Heart right ventricle (tissue), 16 donors: Measurements from ENCODE around the gene ZNF655. TPM values are rescaled to one million over a fixed set of nuclear protein-coding genes. Genes with fewer than 3 reads are reported as not detected.

Experiments
- ATAC-seq, 8 donors: fragments of 200-7000 bp; cut with Tn5 transposase; one replicate each; pipeline ENCODE4 v1.9.1; 2020; ENCODE audit warnings: mild to moderate bottlenecking in 8 of 8, moderate library complexity in 8 of 8, moderate number of reproducible peaks in 1 of 8
- DNase-seq, 2 donors: peaks; one replicate each; pipeline ENCODE4 v3.0.0-alpha.2; 2020
- H3K27ac ChIP-seq, 10 donors: fragments of 200-600 bp; sonication (generic) in 2 of 10; one replicate each; pipeline versions ENCODE4 v1.5.0 to v1.8.0; 2020 to 2022; ENCODE audit warnings: mild to moderate bottlenecking in 3 of 10
- H3K27me3 ChIP-seq, 7 donors: fragments of 200-600 bp; one replicate each; pipeline ENCODE4 v1.8.0; 2021 to 2022; ENCODE audit warnings: mild to moderate bottlenecking in 2 of 7
- H3K36me3 ChIP-seq, 9 donors: fragments of 200-600 bp; sonication (generic) in 1 of 9; one replicate each; pipeline versions ENCODE4 v1.5.0 to v1.8.0; 2020 to 2022; ENCODE audit warnings: mild to moderate bottlenecking in 2 of 9
- H3K4me1 ChIP-seq, 9 donors: fragments of 200-600 bp; sonication (generic) in 1 of 9; one replicate each; pipeline versions ENCODE4 v1.5.0 to v1.8.0; 2020 to 2022; ENCODE audit warnings: mild to moderate bottlenecking in 4 of 9
- H3K4me3 ChIP-seq, 10 donors: fragments of 200-600 bp; sonication (generic) in 2 of 10; one replicate each; pipeline versions ENCODE4 v1.5.0 to v1.8.0; 2020 to 2022; ENCODE audit warnings: mild to moderate bottlenecking in 7 of 10, moderate library complexity in 2 of 10
- H3K9me3 ChIP-seq, 11 donors: fragments of 200-600 bp in 10 of 11; sonication (generic) in 2 of 11; one replicate each; pipeline versions ENCODE4 v1.5.0 to v1.8.0; 2013 to 2022; ENCODE audit warnings: mild to moderate bottlenecking in 2 of 11, control low read depth in 1 of 11, moderate library complexity in 1 of 11
- CTCF ChIP-seq, 9 donors: fragments of 200-600 bp; sonication (generic) in 2 of 9; IDR thresholded peaks; one replicate each; pipeline versions ENCODE4 v1.5.0 to v1.8.0; 2021 to 2022; ENCODE audit warnings: antibody characterized with exemption in 9 of 9, mild to moderate bottlenecking in 5 of 9, moderate library complexity in 1 of 9
- WGBS, 2 donors: extraction: QIAGEN DNeasy Blood & Tissue Kit; methylation state at CpG; one replicate each; pipeline ENCODE4 v1.1.7; 2013; ENCODE audit warnings: inconsistent platforms in 1 of 2; 5-methylcytosine and 5-hydroxymethylcytosine counted together
- intact Hi-C, 10 donors: fragments of 100-400 bp; cut with DNase I; formaldehyde crosslinking; loops; one replicate each; pipeline versions ENCODE4 v1.11.1 to v1.14.2; 2022
- polyA plus RNA-seq, 2 donors: library from polyadenylated mRNA; stranded (reverse); fragments of 200-250 nt; gene quantifications; one replicate each; pipeline ENCODE4 v1.2.3, GENCODE V29; 2013
- total RNA-seq, 10 donors: library from RNA; stranded (reverse); fragmentation: NEBNext Ultra II Directional in 3 of 10; extraction: Animal tissue kit (Norgen Biotek cat#: 25700) in 3 of 10; gene quantifications; one replicate each; pipeline versions ENCODE4 v1.2.1 to v1.2.4, GENCODE V29; 2021 to 2023
- donor health status: Arrhythmogenic right ventricular cardiomyopathy.
- donor health status: ischemic (EF 13 %, LVEDD 7.1; RV severe dilation, severe dysfunction).
- donor health status: healthy with polysubstance abuse.
- donor health status: DM: no; HTN: yes; CAD: no.
- donor health status: DM: no; HTN: no; CAD: no.
- donor health status: ischemic (EF 25% LVEDD 6.9; RV normal size, moderate dysfunction).
- donor health status: ischemic (EF 25% LVEDD 5.7; RV mildly dilated, moderate dysfunction).
- donor health status: healthy.
- donor health status: DM: yes; HTN: yes; CAD: no.
- donor health status: Ischemic cardiomyopathy.
- donor health status: ischemic (EF 35%, LVEDD 5.7; RV mildly dilated, moderate dysfunction).
- donor health status: nonischemic (EF 11% LVEDD 7.7; RV severe dilation, severe dysfunction).
- donor health status: DM: yes; HTN: yes; CAD: no.
- donor health status: PGD.
- donor health status: ischemic (EF 29% LVEDD 5.4; RV normal size, mild dysfunction).
- donor health status: nonischemic (EF 23%, LVEDD 6.1; RV moderate dilation, normal function).

Gene ZNF655
- total and polyA plus RNA-seq, 12 donors: 22.0 to 54.1 (median 30.8) TPM

GRCh38 chr7:99551334-99551733 is 7.1 kb upstream of the ZNF655 start:
- Histone ChIP-seq H3K4me1 (peaks cover 0 to 24% (median 15%) of the 10 kb centered on the region in 9 donors), H3K4me3 (peak overlapping the region; percentile 39 to 97 (median 87)), H3K36me3 (peaks cover 0 to 45% (median 17%) of the 10 kb centered on the region in 9 donors), H3K27ac (peak overlapping the region in 9 of 10 donors; percentile 50 to 96 (median 90)), H3K9me3 (peaks cover 0 to 37% (median 7%) of the 10 kb centered on the region in 11 donors), H3K27me3 (no peaks in the 10 kb centered on the region)
- intact Hi-C loops: loop anchor here in 8 of 10 donors (5.0 to 10.0 kb wide), 4 partner anchors 44 to 66 kb away; partner anchors contain the start of genes ZKSCAN5 (in 6 of the 8), ZNF394 (in 6 of the 8) and ZSCAN25 (in 1 of the 8)
- no peak for TF ChIP-seq CTCF (IDR thresholded peaks at IDR 0.05)
- DNase-seq (no peak), ATAC-seq (peak in 6 of 8 donors; percentile 6 to 32 (median 22))
- WGBS, 2 donors: 9 to 13% methylated on average over 15 of the region's 15 CpGs

GRCh38 chr7:99551767-99552463 is 6.5 kb upstream of the ZNF655 start, which contains the start of gene FAM200A:
FAM200A (minus strand) TSS chr7:99552114; CDS start chr7:99548407, 3,707 bp downstream.
- peak; percentile 90 to 92 for DNase-seq
- TF ChIP-seq CTCF (IDR thresholded peaks at IDR 0.05): no peak
- peaks cover 0 to 29% (median 21%) of the 10 kb centered on the region in 9 donors for H3K4me1 ChIP-seq
- H3K4me3 ChIP-seq: peak within 1 kb of the TSS; percentile 39 to 97 (median 87)
- intact Hi-C loops: loop anchor here in 8 of 10 donors (5.0 to 10.0 kb wide), 4 partner anchors 45 to 65 kb away; partner anchors contain the start of genes ZKSCAN5 (in 6 of the 8), ZNF394 (in 6 of the 8) and ZSCAN25 (in 1 of the 8)
- H3K9me3 ChIP-seq: peaks cover 0 to 31% (median 7%) of the 10 kb centered on the region in 11 donors
- no peaks in the 10 kb centered on the region for H3K27me3 ChIP-seq
- peak; percentile 97 to 100 (median 99) for ATAC-seq
- peak within 1 kb of the TSS; percentile 6 to 96 (median 90) for H3K27ac ChIP-seq
- H3K36me3 ChIP-seq: peaks cover 0 to 49% (median 15%) of the 10 kb centered on the region in 9 donors
- WGBS, 2 donors: 0% methylated on average over 37 of the region's 37 CpGs

- WGBS, 2 donors: 75 to 84% methylated on average over 4 of the region's 4 CpGs
- Histone ChIP-seq H3K27me3 (no peaks in the 10 kb centered on the region), H3K4me1 (peaks cover 0 to 39% (median 29%) of the 10 kb centered on the region in 9 donors), H3K36me3 (peaks cover 0 to 38% (median 4%) of the 10 kb centered on the region in 9 donors), H3K4me3 (no peak overlapping the region), H3K27ac (no peak overlapping the region), H3K9me3 (peaks cover 0 to 20% (median 0%) of the 10 kb centered on the region in 11 donors)
- intact Hi-C loops: loop anchor here in 8 of 10 donors (5.0 to 10.0 kb wide), 4 partner anchors 46 to 64 kb away; partner anchors contain the start of genes ZKSCAN5 (in 6 of the 8), ZNF394 (in 6 of the 8) and ZSCAN25 (in 1 of the 8)
- TF ChIP-seq CTCF (IDR thresholded peaks at IDR 0.05): no peak
- ATAC-seq (no peak), DNase-seq (no peak)
Observed at GRCh38 chr7:99553039-99553438, 5.4 kb upstream of the ZNF655 start.

GRCh38 chr7:99554939-99555338 is 3.5 kb upstream of the ZNF655 start:
- peaks cover 0 to 4% (median 0%) of the 10 kb centered on the region in 11 donors for H3K9me3 ChIP-seq
- H3K4me3 ChIP-seq: no peak overlapping the region
- H3K27ac ChIP-seq: no peak overlapping the region
- DNase-seq (no peak), ATAC-seq (no peak)
- H3K36me3 ChIP-seq: peaks cover 0 to 32% (median 0%) of the 10 kb centered on the region in 9 donors
- H3K4me1 ChIP-seq: peaks cover 0 to 47% (median 37%) of the 10 kb centered on the region in 9 donors
- H3K27me3 ChIP-seq: no peaks in the 10 kb centered on the region
- intact Hi-C loops: loop anchor here in 9 of 10 donors (5.0 to 10.0 kb wide), 4 partner anchors 48 to 62 kb away; partner anchors contain the start of genes ZKSCAN5 (in 7 of the 9), ZNF394 (in 7 of the 9) and ZSCAN25 (in 2 of the 9)
- 75 to 82% methylated on average over 2 of the region's 2 CpGs for WGBS, 2 donors
- TF ChIP-seq CTCF (IDR thresholded peaks at IDR 0.05): no peak
